Activated T-helper 2 cell treated with anti-CD3 and anti-CD28 coated beads, Interferon-gamma antibody, Interleukin-2, Interleukin-4, amounts not matched to agents 10 μg/mL and 5 μg/mL and 100 μg/mL, durations not matched to agents 14 hours and 24 hours and 36 hours (primary cell): ENCODE measurements around the gene CHD6. TPM values are rescaled to one million over a fixed set of nuclear protein-coding genes. Genes with fewer than 3 reads are reported as not detected.

Source experiments
- DNase-seq: peaks from one replicate; pipeline ENCODE4 v3.0.0; 2021; ENCODE audit warnings: low spot score
- H3K27ac Mint-ChIP-seq: one replicate; pipeline ENCODE4 v1.8.0; 2021; ENCODE audit warnings: mixed read lengths
- H3K27me3 Mint-ChIP-seq: one replicate; pipeline ENCODE4 v1.8.0; 2021; ENCODE audit warnings: low read depth, mixed read lengths
- H3K36me3 Mint-ChIP-seq: one replicate; pipeline ENCODE4 v1.8.0; 2021; ENCODE audit warnings: low read depth, mixed read lengths
- H3K4me1 Mint-ChIP-seq: one replicate; pipeline ENCODE4 v1.8.0; 2021; ENCODE audit warnings: low read depth, mixed read lengths
- H3K4me3 Mint-ChIP-seq: one replicate; pipeline ENCODE4 v1.8.0; 2021; ENCODE audit warnings: low read depth, mild to moderate bottlenecking, moderate library complexity, mixed read lengths
- H3K9me3 Mint-ChIP-seq: one replicate; pipeline ENCODE4 v1.8.0; 2021; ENCODE audit warnings: mixed read lengths
- intact Hi-C: fragments of 100-400 bp; cut with micrococcal nuclease; formaldehyde crosslinking; loops from one replicate; pipeline ENCODE4 v1.15.1; 2023
- total RNA-seq: library from RNA; stranded (reverse); gene quantifications from 2 replicates; pipeline ENCODE4 v1.2.3, GENCODE V29; 2022

The CHD6 gene
- total RNA-seq, 1 donor from 2014 or later, result 32.7 TPM

GRCh38 chr20:41638456-41638855 is 20.3 kb upstream of the CHD6 start:
- intact Hi-C loops, result no loop called here
- Mint-ChIP-seq H3K36me3 (no peaks in the 10 kb centered on the region), H3K4me1 (no peaks in the 10 kb centered on the region), H3K27ac (no peak overlapping the region), H3K9me3 (no peaks in the 10 kb centered on the region), H3K27me3 (peaks cover 11% of the 10 kb centered on the region), H3K4me3 (no peak overlapping the region)
- no peak for DNase-seq

- H3K4me3 Mint-ChIP-seq, result no peak overlapping the region
- no peaks in the 10 kb centered on the region for H3K9me3 Mint-ChIP-seq
- H3K36me3 Mint-ChIP-seq, result no peaks in the 10 kb centered on the region
- no peak for DNase-seq
- peaks cover 11% of the 10 kb centered on the region for H3K27me3 Mint-ChIP-seq
- H3K27ac Mint-ChIP-seq, result no peak overlapping the region
- intact Hi-C loops, result no loop called here
- H3K4me1 Mint-ChIP-seq, result peaks cover 3% of the 10 kb centered on the region
These were observed 17.0 kb upstream of the CHD6 start for GRCh38 chr20:41635158-41635557.

- DNase-seq, result no peak
- H3K27me3 Mint-ChIP-seq, result peaks cover 3% of the 10 kb centered on the region
- H3K27ac Mint-ChIP-seq, result no peak overlapping the region
- peaks cover 3% of the 10 kb centered on the region for H3K4me1 Mint-ChIP-seq
- intact Hi-C loops, result no loop called here
- H3K4me3 Mint-ChIP-seq, result no peak overlapping the region
- H3K9me3 Mint-ChIP-seq, result no peaks in the 10 kb centered on the region
- no peaks in the 10 kb centered on the region for H3K36me3 Mint-ChIP-seq
These were observed 14.7 kb upstream of the CHD6 start for GRCh38 chr20:41632896-41633295.

- H3K36me3 Mint-ChIP-seq, result no peaks in the 10 kb centered on the region
- DNase-seq, result no peak
- peaks cover 3% of the 10 kb centered on the region for H3K4me1 Mint-ChIP-seq
- H3K9me3 Mint-ChIP-seq, result no peaks in the 10 kb centered on the region
- no peak overlapping the region for H3K4me3 Mint-ChIP-seq
- H3K27ac Mint-ChIP-seq, result no peak overlapping the region
- peaks cover 7% of the 10 kb centered on the region for H3K27me3 Mint-ChIP-seq
- intact Hi-C loops, result no loop called here
These were observed 13.6 kb upstream of the CHD6 start for GRCh38 chr20:41631826-41632225.

- Mint-ChIP-seq H3K27ac (no peak overlapping the region), H3K4me3 (no peak overlapping the region), H3K36me3 (no peaks in the 10 kb centered on the region), H3K4me1 (peaks cover 3% of the 10 kb centered on the region), H3K27me3 (peaks cover 7% of the 10 kb centered on the region), H3K9me3 (no peaks in the 10 kb centered on the region)
- intact Hi-C loops, result no loop called here
- DNase-seq, result no peak
These were observed 12.7 kb upstream of the CHD6 start for GRCh38 chr20:41630846-41631245.

GRCh38 chr20:41627611-41628244 is 9.6 kb upstream of the CHD6 start:
- Mint-ChIP-seq H3K4me1 (no peaks in the 10 kb centered on the region), H3K36me3 (no peaks in the 10 kb centered on the region), H3K27ac (no peak overlapping the region), H3K9me3 (no peaks in the 10 kb centered on the region), H3K4me3 (no peak overlapping the region), H3K27me3 (peaks cover 7% of the 10 kb centered on the region)
- no peak for DNase-seq
- intact Hi-C loops, result no loop called here

- intact Hi-C loops, result no loop called here
- H3K4me1 Mint-ChIP-seq, result no peaks in the 10 kb centered on the region
- no peaks in the 10 kb centered on the region for H3K9me3 Mint-ChIP-seq
- peaks cover 12% of the 10 kb centered on the region for H3K27me3 Mint-ChIP-seq
- no peak overlapping the region for H3K27ac Mint-ChIP-seq
- H3K36me3 Mint-ChIP-seq, result no peaks in the 10 kb centered on the region
- DNase-seq, result no peak
- H3K4me3 Mint-ChIP-seq, result no peak overlapping the region
These were observed 8.9 kb upstream of the CHD6 start for GRCh38 chr20:41627001-41627495.

GRCh38 chr20:41623625-41624375 is 5.6 kb upstream of the CHD6 start:
- Mint-ChIP-seq H3K27ac (no peak overlapping the region), H3K27me3 (peaks cover 21% of the 10 kb centered on the region), H3K36me3 (no peaks in the 10 kb centered on the region), H3K4me1 (peaks cover 6% of the 10 kb centered on the region), H3K9me3 (no peaks in the 10 kb centered on the region), H3K4me3 (no peak overlapping the region)
- DNase-seq, result no peak
- intact Hi-C loops, result no loop called here

GRCh38 chr20:41622584-41622983 is 4.4 kb upstream of the CHD6 start:
- Mint-ChIP-seq H3K9me3 (no peaks in the 10 kb centered on the region), H3K4me1 (peaks cover 6% of the 10 kb centered on the region), H3K27ac (no peak overlapping the region), H3K27me3 (peaks cover 19% of the 10 kb centered on the region), H3K4me3 (no peak overlapping the region), H3K36me3 (no peaks in the 10 kb centered on the region)
- DNase-seq, result no peak
- intact Hi-C loops, result no loop called here

GRCh38 chr20:41621971-41622370 is 3.8 kb upstream of the CHD6 start:
- Mint-ChIP-seq H3K4me3 (no peak overlapping the region), H3K9me3 (no peaks in the 10 kb centered on the region), H3K27me3 (peaks cover 17% of the 10 kb centered on the region), H3K36me3 (peaks cover 5% of the 10 kb centered on the region), H3K4me1 (peaks cover 10% of the 10 kb centered on the region), H3K27ac (no peak overlapping the region)
- intact Hi-C loops, result no loop called here
- DNase-seq, result no peak

GRCh38 chr20:41621421-41621820 is 3.2 kb upstream of the CHD6 start:
- Mint-ChIP-seq H3K36me3 (peaks cover 5% of the 10 kb centered on the region), H3K27me3 (peaks cover 17% of the 10 kb centered on the region), H3K27ac (no peak overlapping the region), H3K4me1 (peaks cover 16% of the 10 kb centered on the region), H3K4me3 (no peak overlapping the region), H3K9me3 (no peaks in the 10 kb centered on the region)
- DNase-seq, result no peak
- intact Hi-C loops, result no loop called here

GRCh38 chr20:41619360-41620100 is 1.4 kb upstream of the CHD6 start:
- peaks cover 5% of the 10 kb centered on the region for H3K36me3 Mint-ChIP-seq

More at GRCh38 chr20:41619360-41620100, 1.4 kb upstream of the CHD6 start:
- H3K27me3 Mint-ChIP-seq, result peaks cover 17% of the 10 kb centered on the region
- H3K27ac Mint-ChIP-seq, result no peak overlapping the region
- intact Hi-C loops, result loop anchor here (5.0 kb wide), 2 partner anchors 142 to 182 kb away; no protein-coding TSS in a partner anchor
- H3K9me3 Mint-ChIP-seq, result no peaks in the 10 kb centered on the region
- H3K4me1 Mint-ChIP-seq, result peaks cover 31% of the 10 kb centered on the region
- H3K4me3 Mint-ChIP-seq, result peak overlapping the region; percentile 73
- no peak for DNase-seq
